GM18520 (cell line): ENCODE results near the gene WRAP53.

Experiments used
- ATAC-seq: cut with Tn5 transposase; IDR thresholded peaks from one replicate; pipeline ENCODE4 v1.9.1; 2021; ENCODE audit not compliant: unreplicated experiment

Gene WRAP53

DNA sequence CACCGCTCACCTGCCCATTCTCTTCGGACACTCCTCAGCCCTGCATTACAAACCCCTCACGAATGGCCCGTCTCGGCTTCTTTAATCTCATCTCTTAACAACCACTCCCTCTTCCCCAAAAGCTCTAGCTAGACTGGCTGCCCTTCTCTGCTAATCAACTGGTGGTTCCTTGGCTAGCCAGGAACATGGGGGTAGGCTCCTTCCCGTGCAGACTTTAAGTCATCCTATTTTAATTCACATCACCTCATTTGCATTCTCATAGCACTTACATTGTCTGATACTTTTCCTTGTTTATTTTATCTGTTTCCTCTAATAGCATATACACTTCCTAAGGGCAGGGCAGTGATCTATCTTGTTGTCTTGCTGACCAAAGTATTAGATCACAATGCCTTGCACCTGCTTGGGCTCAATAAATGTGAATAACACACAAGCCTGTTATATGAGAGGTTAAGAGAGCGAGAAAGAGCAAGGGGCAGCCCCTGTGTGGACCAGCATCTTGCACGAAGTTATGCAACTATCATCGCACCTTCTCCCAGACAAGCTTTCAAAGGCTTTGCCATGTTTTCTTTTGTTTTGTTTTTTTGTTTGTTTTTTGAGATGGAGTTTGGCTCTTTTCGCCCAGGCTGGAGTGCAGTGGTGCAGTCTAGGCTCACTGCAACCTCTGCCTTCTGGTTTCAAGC lies 10.7 kb upstream of the WRAP53 start:
- no peak for ATAC-seq

DNA sequence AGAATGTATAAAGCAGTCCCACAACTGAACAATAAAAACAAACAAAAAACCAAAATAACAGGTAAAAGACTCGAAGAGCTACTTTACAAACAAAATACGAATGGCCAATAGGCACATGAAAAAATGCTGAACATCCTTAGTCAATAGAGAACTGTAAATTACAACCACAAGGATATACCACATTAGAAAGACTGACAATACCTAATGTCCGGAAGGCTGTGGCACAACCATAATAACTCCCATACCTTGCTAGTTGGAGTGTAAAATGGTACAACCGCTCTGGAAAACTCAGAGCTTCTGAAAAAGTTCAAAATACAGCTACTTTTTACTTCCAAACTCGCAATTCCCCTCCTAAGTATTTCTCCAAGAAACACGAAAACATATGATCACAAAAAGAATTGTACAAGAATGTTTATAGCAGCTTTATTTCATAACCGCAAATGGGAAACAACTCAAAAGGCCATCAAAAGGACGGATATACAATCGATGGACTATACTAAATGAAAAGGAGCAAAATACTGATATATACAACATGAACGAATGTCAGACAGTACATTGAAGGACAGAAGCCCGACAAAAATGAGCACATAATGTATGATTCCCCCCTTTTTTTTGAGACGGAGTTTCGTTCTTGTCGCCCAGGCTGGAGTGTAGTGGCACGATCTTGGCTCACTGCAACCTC lies 3.3 kb upstream of the WRAP53 start:
- ATAC-seq: no peak

DNA sequence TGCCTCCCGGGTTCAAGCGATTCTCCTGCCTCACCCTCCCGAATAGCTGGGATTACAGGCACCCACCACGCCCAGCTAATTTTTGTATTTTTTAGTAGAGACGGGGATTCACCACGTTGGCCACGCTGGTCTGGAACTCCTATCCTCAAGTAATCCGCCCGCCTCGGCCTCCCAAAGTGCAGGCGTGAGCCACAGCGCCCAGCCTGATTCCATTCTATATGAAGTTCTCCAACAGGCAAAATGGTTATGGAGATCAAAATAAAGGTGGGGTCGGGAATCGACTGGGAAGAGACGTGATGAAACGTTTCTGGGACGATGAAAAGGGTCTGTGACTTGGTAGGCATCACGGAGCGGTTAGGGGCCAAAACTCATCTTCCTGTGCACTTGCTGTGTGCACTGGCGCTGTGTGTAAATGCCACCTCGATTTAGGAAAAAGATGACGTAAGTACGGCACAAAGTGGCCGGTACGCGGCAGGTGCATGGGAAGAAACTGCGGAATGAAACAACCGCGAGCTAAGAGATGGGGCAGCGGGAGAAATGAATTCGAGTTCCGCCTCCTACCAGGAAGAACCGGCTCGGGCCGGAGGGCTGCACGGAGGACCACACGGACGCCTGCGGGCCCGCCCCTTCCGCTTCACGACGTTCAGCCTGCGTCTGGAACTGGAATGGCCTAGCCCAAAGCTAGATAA lies 2.6 kb upstream of the WRAP53 start:
- peak; percentile 46 for ATAC-seq

DNA sequence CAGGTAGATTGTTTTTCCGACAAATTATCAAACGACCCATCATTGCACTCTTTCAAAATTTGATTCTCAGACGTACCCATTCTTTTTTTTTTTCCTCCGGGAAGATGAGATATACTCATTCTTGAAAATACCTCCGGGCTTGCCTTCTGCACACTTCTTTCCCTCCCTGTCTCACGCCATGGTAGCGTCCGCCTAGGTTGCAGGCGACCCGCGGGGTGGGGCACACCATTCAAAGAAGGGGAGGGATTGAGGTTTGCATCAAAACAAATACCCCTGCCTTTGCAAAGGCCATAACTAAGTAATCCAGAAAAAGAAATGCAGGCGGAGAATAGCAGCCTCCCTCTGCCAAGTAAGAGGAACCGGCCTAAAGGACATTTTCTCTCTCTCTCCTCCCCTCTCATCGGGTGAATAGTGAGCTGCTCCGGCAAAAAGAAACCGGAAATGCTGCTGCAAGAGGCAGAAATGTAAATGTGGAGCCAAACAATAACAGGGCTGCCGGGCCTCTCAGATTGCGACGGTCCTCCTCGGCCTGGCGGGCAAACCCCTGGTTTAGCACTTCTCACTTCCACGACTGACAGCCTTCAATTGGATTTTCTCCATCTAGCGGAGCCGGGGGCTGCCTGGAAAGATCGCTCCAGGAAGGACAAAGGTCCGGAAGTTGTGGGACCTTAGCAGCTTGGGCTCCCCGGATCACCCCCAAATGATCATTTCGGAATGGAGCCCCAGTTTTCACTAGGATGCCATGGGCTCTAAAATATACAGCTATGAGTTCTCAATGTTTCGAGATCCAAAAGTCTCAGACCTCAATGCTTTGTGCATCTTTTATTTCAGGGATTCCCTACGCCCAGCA lies 1.8 kb upstream of the WRAP53 start:
- peak; percentile 34 for ATAC-seq

DNA sequence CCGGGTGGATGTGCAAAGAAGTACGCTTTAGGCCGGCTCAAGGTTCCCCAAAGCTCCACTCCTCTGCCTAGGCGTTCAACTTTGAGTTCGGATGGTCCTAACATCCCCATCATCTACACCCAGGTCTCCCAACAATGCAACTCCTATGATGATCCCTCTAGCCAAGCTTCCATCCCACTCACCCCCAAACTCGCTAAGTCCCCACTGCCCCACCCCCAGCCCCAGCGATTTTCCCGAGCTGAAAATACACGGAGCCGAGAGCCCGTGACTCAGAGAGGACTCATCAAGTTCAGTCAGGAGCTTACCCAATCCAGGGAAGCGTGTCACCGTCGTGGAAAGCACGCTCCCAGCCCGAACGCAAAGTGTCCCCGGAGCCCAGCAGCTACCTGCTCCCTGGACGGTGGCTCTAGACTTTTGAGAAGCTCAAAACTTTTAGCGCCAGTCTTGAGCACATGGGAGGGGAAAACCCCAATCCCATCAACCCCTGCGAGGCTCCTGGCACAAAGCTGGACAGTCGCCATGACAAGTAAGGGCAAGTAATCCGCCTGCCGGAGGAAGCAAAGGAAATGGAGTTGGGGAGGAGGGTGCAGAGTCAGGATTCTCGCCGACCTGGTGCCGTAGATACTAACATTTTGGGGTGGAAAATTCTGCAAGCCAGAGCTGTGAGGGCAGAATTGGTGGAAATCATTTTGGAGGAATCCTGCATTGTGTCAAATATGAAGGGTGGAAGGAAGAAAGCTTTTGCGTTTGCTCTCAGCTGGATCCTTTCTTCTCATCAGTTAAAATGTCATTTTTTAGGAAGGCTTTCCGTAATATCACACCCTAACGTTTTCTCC lies 987 bp upstream of the WRAP53 start, which contains the start of gene TP53:
TP53 (minus strand) TSS at position 419 of the 836 bp plus-strand sequence. CDS start 10,896 bp downstream, outside the sequence.
- ATAC-seq: no peak

DNA sequence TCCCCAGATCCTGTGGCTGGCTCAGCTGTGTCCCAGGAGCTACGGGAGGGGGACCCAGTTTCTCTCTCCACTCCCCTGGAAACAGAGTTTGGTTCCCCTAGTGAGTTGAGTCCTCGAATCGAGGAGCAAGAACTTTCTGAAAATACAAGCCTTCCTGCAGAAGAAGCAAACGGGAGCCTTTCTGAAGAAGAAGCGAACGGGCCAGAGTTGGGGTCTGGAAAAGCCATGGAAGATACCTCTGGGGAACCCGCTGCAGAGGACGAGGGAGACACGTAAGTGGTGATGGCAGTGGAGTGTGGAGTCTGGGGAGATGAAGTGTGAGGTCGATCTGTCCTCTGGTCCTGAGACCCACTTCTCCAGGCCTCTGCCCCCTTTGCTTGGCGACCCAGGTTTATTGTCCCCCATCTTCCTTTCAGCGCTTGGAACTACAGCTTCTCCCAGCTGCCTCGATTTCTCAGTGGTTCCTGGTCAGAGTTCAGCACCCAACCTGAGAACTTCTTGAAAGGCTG lies 585 bp downstream of the WRAP53 start:
- ATAC-seq: no peak

DNA sequence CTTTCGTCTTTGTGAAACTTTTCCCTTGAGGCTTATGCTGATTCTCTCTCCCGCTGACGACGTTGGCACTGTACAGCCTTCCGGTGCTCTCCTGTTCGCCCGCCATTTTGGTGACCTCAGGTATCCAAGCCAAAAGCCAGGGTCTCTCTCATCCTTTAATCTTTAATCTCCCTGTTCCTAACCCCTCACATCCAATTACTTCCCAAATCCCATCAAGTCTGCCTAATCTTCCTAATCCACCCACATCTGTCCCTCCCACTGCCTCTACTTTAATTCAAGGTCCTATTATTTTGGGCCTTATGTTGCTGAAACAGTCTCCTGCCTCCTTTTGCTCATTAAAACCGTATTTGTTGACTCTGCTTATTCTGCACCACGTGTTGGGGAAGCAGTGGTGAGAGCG lies 7.3 kb downstream of the WRAP53 start:
- no peak for ATAC-seq

DNA sequence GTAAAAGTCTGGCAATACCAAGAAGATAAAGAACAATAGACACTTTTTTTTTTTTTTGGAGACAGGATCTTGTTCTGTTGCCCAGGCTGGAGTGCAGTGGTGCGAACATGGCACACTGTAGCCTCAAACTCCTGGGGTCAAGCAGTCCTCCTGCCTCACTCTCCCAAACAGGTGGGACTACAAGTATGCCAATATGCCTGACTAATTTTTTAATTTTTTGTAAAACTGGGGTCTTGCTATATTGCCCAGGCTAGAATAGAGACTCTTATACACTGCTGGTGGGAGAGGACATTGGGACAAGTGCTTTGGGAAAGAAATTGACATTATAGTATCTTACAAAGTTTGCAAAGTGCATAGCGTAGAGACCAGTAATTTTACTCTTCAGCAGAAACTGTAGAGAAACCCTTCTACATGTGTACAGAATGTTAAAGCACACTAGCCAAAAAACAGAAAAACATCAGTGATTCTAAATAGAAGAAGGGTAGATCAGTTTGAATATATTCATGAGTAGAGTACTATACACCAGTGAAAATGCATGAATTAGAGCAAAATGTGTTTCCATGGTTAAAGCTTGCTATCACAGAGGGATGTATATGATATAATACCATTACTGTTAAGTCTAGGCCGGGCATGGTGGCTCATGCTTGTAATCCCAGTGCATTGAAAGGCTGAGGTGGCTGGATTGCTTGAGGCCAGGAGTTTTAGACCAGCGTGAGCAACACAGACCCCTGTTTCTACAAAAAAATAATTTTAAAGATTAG lies 9.7 kb downstream of the WRAP53 start:
- ATAC-seq: no peak

DNA sequence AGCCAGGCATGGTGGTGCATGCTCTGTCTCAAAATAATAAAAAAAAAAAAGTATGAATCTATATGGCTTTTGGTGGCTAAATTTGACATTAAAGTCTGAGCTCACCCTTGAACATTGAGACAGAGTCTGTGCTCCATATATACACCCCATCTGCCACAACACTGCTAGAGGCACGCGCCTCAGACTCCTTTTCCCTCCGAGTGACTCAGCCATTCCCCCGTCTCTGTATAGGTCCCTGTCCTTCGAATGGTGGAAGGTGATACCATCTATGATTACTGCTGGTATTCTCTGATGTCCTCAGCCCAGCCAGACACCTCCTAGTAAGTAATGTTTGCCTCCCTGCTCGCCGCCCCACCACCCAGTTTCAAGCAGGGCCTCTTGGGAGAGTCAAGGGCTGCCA lies 12.2 kb downstream of the WRAP53 start:
- ATAC-seq: no peak

DNA sequence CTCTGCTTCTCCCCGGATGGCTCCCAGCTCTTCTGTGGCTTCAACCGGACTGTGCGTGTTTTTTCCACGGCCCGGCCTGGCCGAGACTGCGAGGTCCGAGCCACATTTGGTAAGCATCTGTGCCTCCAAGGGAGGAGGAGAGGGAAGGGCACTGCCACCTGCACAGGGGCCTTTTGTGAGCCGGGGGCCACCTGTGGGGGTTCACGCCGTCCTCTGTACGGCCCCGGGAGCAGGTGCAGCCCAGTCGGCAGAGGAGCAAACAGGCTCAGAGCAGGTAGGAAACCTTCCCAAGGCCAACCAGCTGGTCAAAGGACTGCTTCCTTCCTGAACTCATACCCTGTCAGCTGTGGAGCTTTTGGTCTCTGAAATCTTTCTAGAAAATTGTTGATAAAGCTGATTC lies 13.4 kb downstream of the WRAP53 start:
- no peak for ATAC-seq

DNA sequence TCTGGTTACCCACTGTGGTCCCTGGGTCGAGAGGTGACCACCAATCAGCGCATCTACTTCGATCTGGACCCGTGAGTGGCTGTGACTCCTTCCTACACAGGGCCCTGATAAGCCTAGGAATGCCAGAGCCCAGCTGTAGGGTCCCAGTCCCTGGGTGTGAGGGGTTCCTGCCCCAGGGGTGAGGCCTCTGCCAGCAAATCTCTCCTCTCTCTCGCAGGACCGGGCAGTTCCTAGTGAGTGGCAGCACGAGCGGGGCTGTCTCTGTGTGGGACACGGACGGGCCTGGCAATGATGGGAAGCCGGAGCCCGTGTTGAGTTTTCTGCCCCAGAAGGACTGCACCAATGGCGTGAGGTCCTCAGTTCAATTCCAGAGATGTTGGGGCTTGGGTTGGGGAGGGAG lies 14.5 kb downstream of the WRAP53 start:
- no peak for ATAC-seq

DNA sequence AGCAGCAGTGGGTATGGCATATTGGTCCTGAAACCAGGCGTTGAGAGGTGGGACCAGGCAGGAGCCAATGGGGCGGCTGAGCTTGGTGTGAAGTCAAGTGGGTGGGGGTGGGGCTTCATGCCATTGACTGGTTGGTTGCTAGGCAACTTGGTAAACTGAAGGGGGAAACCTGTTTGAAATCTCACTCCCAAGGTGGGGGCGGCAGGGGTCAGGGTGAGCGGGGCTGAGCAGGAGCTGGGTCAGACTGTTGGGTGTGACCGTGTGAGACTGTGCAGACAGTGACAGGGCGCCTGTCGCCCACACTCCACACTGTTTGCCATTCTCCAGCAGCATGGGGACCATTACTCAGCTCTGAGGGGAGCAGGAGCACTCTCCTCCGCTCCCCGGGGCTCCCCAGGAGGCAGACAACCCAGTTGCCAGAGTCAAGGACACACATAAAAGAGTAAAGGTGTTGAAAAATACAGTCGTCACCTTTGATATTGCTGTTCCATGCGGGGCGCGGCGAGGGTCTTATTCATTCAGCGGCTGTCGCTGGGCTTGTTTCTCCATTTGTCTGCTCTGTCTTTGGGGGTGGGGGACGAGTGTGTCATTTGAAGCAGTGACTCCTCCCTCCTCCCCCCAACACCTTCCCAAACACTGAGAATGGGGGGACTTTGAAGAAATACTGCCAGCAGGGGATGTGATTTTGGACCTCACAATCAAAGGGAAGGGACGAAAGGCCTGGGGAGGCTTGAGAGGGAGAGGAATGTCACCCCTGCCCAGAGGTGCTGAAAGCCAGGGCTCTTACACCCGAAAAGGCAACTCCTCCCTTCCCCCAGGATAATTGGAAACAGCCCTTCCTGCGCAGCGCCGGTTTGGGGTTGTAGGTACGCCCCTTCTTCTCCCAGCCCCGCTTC lies 15.6 kb downstream of the WRAP53 start:
- ATAC-seq: no peak

DNA sequence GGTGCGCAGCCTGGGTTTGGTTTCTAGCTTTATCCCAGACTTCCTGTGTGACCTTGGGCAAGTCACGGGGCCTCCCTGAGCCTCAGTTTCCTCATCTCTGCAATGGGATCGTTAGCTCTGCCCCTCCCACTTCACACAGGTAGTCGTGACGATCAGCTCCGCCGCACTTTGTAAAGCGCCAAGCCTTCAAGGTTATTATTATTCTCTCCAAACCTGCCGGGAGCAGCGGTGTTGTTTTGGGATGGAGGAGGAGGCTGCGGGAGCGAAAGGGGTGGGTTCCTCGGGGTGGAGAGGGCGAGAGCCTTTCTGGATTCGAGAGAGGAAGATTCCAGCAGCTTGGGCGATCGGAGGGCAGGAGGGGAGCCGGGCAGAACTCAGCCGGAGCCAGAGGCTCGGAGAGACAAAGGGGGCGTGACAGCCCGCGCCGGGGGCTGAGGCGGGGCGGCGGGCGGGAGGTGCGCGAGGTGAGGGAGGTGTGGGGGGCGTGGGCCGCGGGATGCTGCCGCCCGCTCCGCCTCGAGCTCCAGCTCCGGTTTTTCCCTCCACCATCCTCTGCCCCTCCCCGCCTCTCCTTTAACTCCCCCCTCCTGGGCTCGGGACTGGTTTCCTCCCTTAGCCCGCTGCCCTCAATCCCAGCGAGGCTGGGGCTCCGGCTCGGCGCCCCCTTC lies 16.5 kb downstream of the WRAP53 start, which contains the start of gene EFNB3:
EFNB3 (plus strand) TSS at position 602 of the 668 bp plus-strand sequence. CDS start 397 bp downstream, outside the sequence.
- ATAC-seq: no peak

DNA sequence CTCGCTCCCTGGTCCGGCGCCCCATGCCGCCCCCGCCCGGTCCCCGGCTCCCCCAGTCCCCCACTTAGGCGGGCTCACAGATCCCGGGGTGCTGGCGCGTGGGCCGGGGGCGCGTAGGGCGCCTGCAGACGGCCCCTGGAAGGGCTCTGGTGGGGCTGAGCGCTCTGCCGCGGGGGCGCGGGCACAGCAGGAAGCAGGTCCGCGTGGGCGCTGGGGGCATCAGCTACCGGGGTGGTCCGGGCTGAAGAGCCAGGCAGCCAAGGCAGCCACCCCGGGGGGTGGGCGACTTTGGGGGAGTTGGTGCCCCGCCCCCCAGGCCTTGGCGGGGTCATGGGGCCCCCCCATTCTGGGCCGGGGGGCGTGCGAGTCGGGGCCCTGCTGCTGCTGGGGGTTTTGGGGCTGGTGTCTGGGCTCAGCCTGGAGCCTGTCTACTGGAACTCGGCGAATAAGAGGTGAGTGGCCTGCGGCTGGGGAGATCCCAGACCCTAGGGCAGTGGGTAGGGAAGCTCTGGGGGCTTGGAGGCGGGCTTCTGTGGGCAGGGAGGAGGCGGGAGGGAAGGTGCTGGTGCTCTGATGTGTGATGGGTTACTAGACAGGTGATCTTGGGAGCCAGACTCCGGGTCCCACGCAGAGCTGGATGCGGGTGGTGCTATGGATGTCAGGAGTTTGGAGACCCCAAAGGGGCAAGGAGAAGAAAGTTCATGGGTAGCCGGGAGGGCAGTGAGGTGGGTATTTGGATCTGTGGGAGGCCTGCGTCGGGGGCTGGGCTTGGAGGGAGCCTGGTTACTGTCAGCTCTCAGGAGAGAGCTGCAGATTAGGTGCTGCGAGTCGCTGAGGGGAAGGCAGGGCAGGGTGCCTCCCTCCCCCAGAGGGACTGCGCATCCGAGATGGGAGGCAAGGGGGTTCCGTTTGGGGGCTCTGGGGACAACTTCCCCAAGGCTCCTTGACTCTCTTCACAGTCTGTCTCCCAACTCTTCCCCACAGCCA lies 17.3 kb downstream of the WRAP53 start:
- ATAC-seq: no peak

DNA sequence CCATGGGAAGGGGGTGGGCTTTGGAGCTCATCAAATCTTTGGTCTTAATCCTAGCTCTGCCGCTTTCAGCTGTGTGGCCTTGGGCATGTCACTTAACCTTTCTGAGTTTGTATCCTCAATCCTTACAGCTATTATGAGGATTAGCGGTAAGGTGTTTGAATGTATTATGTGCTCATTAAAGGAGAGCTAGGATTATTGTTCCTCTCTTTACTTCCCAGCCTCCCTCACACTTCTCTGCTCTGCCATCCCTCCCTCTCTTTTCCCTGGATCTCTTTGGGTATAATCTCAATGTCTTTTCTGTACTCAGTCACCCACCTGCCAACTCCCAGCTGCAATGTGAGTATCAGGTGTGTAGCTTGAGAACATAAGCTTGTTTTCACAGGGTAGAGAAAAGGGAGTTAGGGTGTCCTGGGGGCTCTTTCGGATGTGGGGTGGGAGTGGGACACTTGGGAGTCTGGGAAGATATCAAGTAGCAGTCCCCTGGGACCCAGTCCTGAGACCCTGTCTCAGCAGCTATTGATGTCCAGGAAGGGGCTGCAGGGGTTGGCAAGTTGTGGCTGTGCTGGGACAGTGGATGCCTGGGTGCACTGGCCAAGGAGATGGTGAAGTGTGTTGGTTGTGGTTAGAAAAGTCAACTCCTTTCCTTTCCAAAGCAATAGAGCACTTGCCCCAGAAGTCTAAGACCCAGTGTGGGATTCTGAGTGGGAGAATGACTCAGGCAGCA lies 18.5 kb downstream of the WRAP53 start:
- ATAC-seq: no peak

DNA sequence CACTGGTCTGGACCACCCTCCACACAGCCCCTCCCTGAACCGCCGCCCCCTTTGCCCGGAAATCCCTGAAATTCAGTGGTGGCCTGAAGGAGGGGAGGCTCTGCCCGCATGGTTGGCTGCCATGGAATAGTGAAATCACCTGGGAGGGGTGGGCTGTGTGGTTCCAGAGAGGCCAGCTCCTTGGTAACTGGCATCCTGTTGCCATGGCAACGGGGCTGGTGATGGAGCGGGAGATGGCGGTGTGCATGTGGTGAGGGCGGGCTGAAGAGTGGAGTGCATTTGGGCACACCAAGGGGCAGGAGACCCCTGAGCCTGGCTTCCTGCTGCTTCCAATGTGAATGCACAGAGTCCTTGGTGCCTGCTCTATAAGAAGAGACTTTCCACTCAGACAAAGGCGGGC lies 19.2 kb downstream of the WRAP53 start:
- ATAC-seq: no peak
